PC-3 (cell line): ENCODE data around the gene CROCC2. TPM values are rescaled to one million over a fixed set of nuclear protein-coding genes. Genes with fewer than 3 reads are reported as not detected.
A peak's percentile ranks its signal among the peaks of the same experiment; 100 is the strongest.

Experiments used
- ATAC-seq: fragments of 200-7000 bp; cut with Tn5 transposase; 2 replicates; pipeline ENCODE4 v1.9.1; 2020; ENCODE audit warnings: mild to moderate bottlenecking, moderate library complexity
- BruUV-seq: library from RNA; stranded (reverse); fragments of 400-500 nt; replicated peaks from 2 replicates; lab custom pipeline; 2021; lab: Mats Ljungman, UMichigan
- CTCF ChIA-PET: fragments of 300-600 bp; sonication (Branson Sonifier 250); formaldehyde crosslinking; loops from one replicate; lab custom pipeline; 2022; ENCODE audit warnings: antibody characterized with exemption; lab: Charles Lee
- POLR2A ChIA-PET: fragments of 300-600 bp; sonication (Branson Sonifier 250); formaldehyde crosslinking; loops from one replicate; lab custom pipeline; 2022; ENCODE audit warnings: antibody characterized with exemption; ENCODE audit not compliant: unreplicated experiment; lab: Charles Lee
- DNase-seq: peaks from one replicate; pipeline ENCODE4 v3.0.0-alpha.2; 2015
- H2AFZ ChIP-seq: fragments of 300-600 bp; sonication (generic); 2 replicates; pipeline ENCODE4 v1.6.0; 2016; ENCODE audit warnings: antibody characterized with exemption, low read length
- H3F3A ChIP-seq: fragments of 300-600 bp; sonication (generic); one replicate; pipeline ENCODE4 v1.6.0; 2017; ENCODE audit warnings: antibody characterized with exemption, low read length, control low read depth, mild to moderate bottlenecking; ENCODE audit not compliant: unreplicated experiment
- H3K27ac ChIP-seq: fragments of 300-600 bp; sonication (generic); 2 replicates; pipeline ENCODE4 v1.5.1; 2016; ENCODE audit warnings: mild to moderate bottlenecking, low read length
- H3K27me3 ChIP-seq: fragments of 300-600 bp; sonication (generic); 2 replicates; pipeline ENCODE4 v1.6.1; 2016; ENCODE audit warnings: low read length, mixed read lengths
- H3K36me3 ChIP-seq: fragments of 300-600 bp; sonication (generic); 2 replicates; pipeline ENCODE4 v1.6.1; 2016; ENCODE audit warnings: low read depth, mixed run types, low read length, mixed read lengths
- H3K4me1 ChIP-seq: fragments of 300-600 bp; sonication (generic); 2 replicates; pipeline ENCODE4 v1.5.1; 2016; ENCODE audit warnings: low read length; ENCODE audit not compliant: insufficient read depth
- H3K4me2 ChIP-seq: fragments of 300-600 bp; sonication (generic); 2 replicates; pipeline ENCODE4 v1.6.0; 2016; ENCODE audit warnings: low read length
- H3K4me3 ChIP-seq: fragments of 300-600 bp; sonication (generic); 2 replicates; pipeline ENCODE4 v1.5.1; 2016; ENCODE audit warnings: mild to moderate bottlenecking, low read length, mixed read lengths
- H3K79me2 ChIP-seq: fragments of 300-600 bp; sonication (generic); 2 replicates; pipeline ENCODE4 v1.6.1; 2017; ENCODE audit warnings: low read length, mixed read lengths
- H3K9ac ChIP-seq: fragments of 300-600 bp; sonication (generic); 2 replicates; pipeline ENCODE4 v1.6.0; 2016; ENCODE audit warnings: mild to moderate bottlenecking, low read length
- H3K9me2 ChIP-seq: fragments of 300-600 bp; sonication (generic); replicated peaks from 2 replicates; pipeline ENCODE4 v1.6.1; 2016; ENCODE audit warnings: mixed run types, low read length, mixed read lengths
- H3K9me3 ChIP-seq: fragments of 300-600 bp; sonication (generic); 2 replicates; pipeline ENCODE4 v1.6.1; 2016; ENCODE audit warnings: low read length, mixed read lengths
- H4K20me1 ChIP-seq: fragments of 300-600 bp; sonication (generic); 2 replicates; pipeline ENCODE4 v1.6.1; 2016; ENCODE audit warnings: low read length, mixed read lengths
- CTCF ChIP-seq: fragments of 300-600 bp; sonication (generic); conservative IDR thresholded peaks from 2 replicates; pipeline ENCODE4 v1.5.1; 2017; ENCODE audit warnings: antibody characterized with exemption, low read depth, mild to moderate bottlenecking, low read length
- EZH2 ChIP-seq: fragments of 300-600 bp; sonication (generic); IDR thresholded peaks from one replicate; pipeline ENCODE4 v1.6.1; 2017; ENCODE audit warnings: antibody characterized with exemption, mild to moderate bottlenecking, low read length; ENCODE audit not compliant: unreplicated experiment
- EZH2phosphoT487 ChIP-seq: fragments of 300-600 bp; sonication (generic); IDR thresholded peaks from 2 replicates; pipeline ENCODE4 v1.6.1; 2018; ENCODE audit warnings: mild to moderate bottlenecking, antibody characterized with exemption, low read length, borderline replicate concordance
- intact Hi-C: fragments of 100-400 bp; cut with micrococcal nuclease; formaldehyde crosslinking; loops from 2 replicates; pipeline ENCODE4 v1.9.0; 2023
- total RNA-seq: library from RNA; depleted of rRNA; stranded (reverse); fragments of >200 nt; gene quantifications from 2 replicates; pipeline ENCODE4 v1.2.3, GENCODE V29; 2014

CROCC2 gene
- total RNA-seq, 1 experiment from 2014 or later, result not detected

GRCh38 chr2:240983361-240983995 is 77.3 kb downstream of the CROCC2 start:
- BruUV-seq, result no TSS peak
- ChIA-PET POLR2A (no interaction called here), CTCF (no interaction called here)
- H3F3A ChIP-seq, result no peaks in the 10 kb centered on the region
- H3K27ac ChIP-seq, result no peak overlapping the region
- intact Hi-C loops, result no loop called here
- no peak overlapping the region for H3K4me3 ChIP-seq
- no peak overlapping the region for H2AFZ ChIP-seq
- no peak overlapping the region for H3K9ac ChIP-seq
- H3K9me3 ChIP-seq, result no peaks in the 10 kb centered on the region
- no peaks in the 10 kb centered on the region for H4K20me1 ChIP-seq
- ATAC-seq (peak; percentile 88), DNase-seq (peak; percentile 53)
- H3K36me3 ChIP-seq, result no peaks in the 10 kb centered on the region
- H3K27me3 ChIP-seq, result peaks cover 8% of the 10 kb centered on the region; the same call in 1 of the 2 replicates
- H3K4me2 ChIP-seq, result no peak overlapping the region
- TF ChIP-seq CTCF, result peak; percentile 72
- TF ChIP-seq EZH2phosphoT487, result no peak
- H3K4me1 ChIP-seq, result no peaks in the 10 kb centered on the region
- no peaks in the 10 kb centered on the region for H3K9me2 ChIP-seq
- H3K79me2 ChIP-seq, result no peaks in the 10 kb centered on the region

GRCh38 chr2:240983996-240984498 is 77.9 kb downstream of the CROCC2 start:
- Histone ChIP-seq H3K36me3 (no peaks in the 10 kb centered on the region), H2AFZ (no peak overlapping the region), H3K9me3 (no peaks in the 10 kb centered on the region), H3K4me2 (no peak overlapping the region), H3F3A (no peaks in the 10 kb centered on the region), H3K27me3 (peaks cover 8% of the 10 kb centered on the region; the same call in 1 of the 2 replicates), H3K4me1 (no peaks in the 10 kb centered on the region), H3K9ac (no peak overlapping the region), H3K79me2 (no peaks in the 10 kb centered on the region), H3K27ac (no peak overlapping the region), H3K9me2 (no peaks in the 10 kb centered on the region), H3K4me3 (no peak overlapping the region), H4K20me1 (no peaks in the 10 kb centered on the region)
- ChIA-PET POLR2A (no interaction called here), CTCF (no interaction called here)
- BruUV-seq, result no TSS peak
- intact Hi-C loops, result no loop called here
- TF ChIP-seq EZH2phosphoT487 (no peak), CTCF (no peak), EZH2 (no peak)
- DNase-seq (no peak), ATAC-seq (peak; percentile 14; the same call in 1 of the 2 replicates)
